ENCODE measurements around the gene LCN12.

The LCN12 gene

DNA sequence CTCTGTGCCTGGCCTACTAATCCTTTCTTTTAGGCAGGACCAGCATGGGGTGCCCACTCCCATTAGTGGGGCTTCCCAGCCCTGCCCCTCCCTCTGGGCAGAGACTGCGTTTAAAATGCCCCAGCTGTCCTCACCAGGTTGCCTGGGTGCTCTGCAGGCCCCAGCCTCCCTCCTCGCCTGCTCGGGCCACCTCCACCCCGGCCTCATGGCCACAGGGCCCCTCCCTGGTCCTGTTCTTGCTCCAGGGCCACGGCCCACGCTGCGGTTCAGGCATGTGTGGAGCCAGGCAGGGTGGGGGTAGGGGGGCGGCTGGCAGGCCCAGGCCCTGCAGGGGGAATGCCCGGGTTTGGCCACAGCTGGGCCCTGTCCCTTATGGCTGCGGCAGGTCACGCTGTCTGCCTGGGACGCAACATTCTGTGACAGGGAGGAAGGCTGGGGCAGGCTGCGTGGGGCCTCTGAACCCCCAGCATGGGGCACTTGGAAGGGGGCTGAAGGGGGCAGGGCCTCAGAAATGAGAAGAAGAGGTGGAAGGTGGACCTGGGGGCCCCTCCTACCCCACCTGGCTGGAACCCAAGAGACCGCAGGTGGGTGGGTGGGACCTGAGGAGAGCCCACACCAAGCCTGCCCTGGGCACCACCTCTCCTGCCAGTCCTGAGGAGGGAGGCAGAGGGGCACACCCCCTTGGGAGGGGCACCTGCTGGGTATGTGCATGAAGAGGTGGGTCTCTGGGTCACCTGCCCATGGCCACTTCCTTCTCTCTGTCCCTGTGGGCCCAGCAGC is at the start of gene LCN12:
TSS of gene LCN12 (plus strand) at position 733 of the 780 bp plus-strand sequence. CDS start 55 bp downstream, outside the sequence.
- no peak for DNase-seq

GRCh38 chr9:136903041-136903554 is 49.0 kb upstream of the LCN12 start:
- no peak for DNase-seq

- no peak for DNase-seq
These were observed 45.8 kb upstream of the LCN12 start for GRCh38 chr9:136906266-136906665.

DNA sequence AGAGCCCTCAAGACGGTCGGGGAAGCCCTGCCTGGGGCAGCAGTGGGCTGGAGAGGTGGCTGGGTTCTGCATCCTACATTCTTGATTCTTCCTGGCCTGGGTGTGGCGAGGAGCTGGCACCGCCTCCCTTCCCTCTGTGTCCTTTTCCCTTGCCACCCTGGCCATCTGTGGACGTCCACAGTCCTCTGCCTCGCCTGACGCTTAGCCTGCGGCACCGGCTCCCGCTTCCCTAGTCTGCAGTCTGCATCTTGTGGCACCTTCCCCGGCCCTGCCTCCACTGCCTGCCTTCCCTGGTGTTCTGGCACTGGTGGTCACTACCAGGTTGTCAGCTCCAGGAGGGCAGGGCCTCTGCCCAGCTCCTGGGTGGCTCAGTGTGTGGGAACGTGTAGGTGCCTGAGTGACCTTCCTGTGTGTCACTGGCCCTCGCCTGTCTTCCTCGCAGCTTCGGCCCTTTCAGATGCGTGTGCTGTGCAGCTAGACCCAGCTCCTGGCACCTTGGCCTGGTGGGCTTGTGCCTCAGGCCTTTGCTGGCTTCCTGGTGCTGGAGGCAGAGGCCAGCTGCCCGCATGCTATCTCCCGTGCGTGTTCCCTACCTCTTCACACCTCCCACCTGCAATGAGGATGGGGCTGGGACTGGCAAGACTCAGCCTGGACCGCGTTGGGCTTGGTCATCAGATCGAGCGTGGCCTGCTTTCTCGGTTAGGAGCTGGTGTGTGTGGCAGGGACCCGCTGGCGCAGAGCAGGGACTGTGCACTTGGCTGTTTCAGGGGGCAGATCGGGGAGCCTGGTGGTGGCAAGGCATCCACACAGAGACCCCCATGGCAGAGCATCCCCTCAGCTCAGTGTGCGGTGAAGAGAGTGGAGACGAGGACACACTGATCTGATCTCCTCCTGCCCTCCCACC is 44.8 kb upstream of the LCN12 start:
- no peak for DNase-seq

GRCh38 chr9:136910197-136910900 is 41.7 kb upstream of the LCN12 start:
- DNase-seq, result no peak

GRCh38 chr9:136910901-136911245 is 41.2 kb upstream of the LCN12 start:
- DNase-seq, result no peak

DNA sequence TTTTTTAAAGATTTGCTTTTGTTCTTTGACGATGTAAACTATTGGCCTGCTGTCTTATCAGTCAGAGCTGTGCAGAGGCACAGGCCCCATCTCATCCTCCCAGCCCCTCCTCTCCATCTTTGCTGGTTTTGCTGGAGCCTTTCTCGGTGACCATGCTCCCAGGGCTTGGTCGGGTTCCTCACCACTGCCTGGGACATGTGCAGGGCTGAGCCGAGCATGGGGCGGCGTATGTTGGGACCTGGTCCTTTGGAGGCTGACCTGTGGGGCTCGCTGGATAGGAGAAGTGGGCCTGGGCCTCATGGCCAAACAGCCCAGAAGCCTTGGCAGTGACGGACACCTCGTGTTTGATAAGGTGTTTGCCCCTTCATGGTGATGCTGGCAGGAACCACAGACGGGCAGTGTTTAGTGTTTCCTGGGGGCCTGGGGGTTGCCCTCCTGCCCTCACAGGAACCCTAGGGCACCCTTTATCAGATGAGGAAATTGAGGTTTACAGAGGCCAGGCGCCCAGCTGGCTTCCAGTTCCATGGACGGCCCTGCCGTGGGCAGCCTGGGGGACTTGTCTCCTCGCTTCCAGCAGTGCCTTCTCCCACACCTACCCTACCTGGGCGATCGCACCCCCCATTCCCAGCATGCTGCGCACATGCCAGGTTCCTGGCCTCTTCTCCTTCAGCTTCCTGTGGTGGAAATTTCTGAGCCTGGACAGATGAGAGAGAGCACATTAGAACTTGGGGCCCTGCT is 38.2 kb upstream of the LCN12 start:
- no peak for DNase-seq

DNA sequence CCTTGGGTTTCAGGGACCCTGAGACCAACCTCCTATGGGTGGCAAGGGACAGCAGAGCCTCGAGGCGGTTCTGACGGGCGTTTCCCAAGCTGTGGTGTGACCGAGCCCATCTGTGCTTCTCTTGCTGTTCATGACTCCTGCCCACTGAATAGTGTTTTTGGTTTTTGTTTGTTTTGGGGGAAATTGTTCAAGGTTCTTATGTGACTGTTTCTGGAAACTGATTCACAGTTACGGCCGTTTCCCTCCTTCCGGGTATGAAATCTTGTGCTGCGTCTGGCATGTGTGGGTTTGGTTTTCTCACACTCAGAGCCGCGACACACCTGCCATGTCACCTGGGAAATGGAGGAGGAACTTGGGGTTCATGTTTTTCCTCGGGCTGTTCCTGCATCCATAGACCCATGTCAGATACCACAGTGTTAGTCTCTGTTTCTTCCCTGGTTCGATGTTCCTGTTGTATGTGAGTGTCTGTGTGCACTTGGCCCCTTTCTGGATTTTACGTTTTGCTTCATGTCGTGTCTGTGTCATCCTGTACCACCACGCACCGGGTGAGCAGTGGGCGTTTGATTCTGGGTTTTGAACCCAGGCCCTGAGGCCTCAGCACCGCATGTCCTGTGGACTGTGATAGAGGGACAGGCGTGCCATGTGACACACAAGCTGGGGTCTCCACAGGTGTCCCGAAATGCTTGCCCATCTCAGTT is 36.3 kb upstream of the LCN12 start:
- no peak for DNase-seq

DNA sequence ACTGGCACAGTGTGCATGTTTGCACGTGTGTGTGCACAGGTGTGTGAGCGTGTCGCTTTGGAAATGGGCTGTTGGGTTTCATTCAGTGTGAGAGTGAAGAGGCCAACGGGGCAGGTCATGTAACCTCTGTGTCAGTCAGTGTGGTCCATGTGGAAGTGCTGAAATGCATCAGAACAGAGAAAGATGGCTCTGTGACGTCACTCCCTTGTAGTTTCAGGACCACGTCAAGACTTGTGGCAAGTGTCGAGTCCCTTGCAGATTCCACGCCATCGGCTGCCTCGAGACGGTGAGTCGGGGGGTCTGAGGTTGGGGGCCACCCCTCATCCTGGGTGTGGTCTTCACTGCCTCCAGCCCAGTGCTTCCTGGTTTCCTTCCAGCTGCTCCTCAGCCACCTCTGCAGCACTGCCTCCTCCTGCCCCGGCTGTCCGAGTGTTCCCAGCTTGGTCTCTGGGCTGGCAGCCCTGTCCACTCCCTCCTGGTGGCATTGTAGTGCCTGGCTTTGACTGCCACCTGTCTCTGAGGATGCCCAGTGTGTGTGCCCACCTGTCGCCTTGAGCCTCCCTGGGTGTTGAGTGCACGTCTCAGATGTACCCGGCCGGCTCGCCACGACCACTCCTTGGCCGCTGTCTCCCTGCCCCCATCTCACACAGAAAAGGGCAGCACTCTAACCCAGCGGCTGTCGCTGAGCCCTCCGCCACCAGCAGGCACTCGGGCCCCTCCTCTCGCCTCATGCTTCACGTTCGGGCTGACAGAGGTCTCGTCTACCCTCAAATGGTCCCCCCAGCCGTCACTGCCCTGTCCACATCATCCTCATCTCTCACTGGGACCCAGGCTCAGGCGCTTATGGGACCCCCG is 35.5 kb upstream of the LCN12 start:
- no peak for DNase-seq

DNA sequence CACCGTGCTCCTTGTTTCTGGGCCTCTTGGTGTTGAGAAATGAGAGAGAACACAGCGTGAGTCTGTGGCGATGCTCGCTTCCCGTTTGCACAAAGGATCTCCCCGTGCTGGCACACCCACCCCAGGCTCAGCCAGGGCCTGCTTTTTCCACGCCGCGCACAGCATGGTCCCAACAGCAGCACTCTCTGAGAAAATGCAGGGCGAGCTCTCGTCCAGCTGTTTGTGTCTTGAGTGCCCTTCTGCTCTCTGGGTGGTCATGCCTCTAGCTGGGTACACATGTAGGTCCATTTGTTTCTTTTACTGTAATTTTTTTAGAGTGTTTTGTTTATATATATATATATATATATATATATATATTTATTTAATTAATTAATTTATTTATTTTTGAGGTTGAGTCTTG is 34.2 kb upstream of the LCN12 start:
- no peak for DNase-seq

- no peak for DNase-seq
These were observed 32.0 kb upstream of the LCN12 start for GRCh38 chr9:136920069-136920468.

GRCh38 chr9:136920734-136921231 is 31.3 kb upstream of the LCN12 start:
- no peak for DNase-seq

DNA sequence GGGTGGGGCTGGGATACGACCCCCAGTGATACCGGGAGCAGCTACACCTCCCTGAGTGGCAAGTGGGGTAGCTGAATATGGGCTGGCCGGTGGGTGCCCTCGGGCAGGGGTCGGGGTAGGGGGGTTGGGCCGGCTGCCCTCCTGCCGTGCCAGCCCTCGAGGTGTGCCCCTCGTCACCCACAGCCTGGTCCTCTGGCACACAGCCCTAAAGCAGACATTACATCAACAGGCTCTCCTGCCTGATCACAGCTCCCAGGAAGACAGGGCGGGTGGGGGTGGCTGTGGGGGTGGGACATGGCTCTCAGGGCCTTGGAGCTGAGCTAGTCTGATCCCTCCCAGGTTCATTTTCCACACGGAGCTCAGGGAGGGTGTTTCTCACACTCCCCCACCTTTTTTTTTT is 30.8 kb upstream of the LCN12 start:
- DNase-seq, result no peak

- no peak for DNase-seq
These were observed 30.4 kb upstream of the LCN12 start for GRCh38 chr9:136921718-136922117.

DNA sequence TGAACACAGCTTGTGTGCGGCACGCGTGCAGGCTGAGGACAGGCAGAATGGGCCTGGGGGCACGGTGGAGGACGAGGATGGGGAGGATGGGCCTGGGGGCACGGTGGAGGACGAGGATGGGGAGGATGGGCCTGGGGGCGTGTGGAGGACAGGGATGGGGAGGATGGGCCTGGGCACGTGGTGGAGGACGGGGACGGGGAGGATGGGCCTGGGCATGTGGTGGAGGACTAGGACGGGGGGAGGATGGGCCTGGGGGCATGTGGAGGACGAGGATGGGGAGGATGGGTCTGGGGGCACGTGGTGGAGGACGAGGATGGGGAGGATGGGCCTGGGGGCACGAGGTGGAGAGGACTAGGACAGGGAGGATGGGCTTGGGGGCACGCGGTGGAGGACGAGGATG is 29.5 kb upstream of the LCN12 start:
- no peak for DNase-seq

DNA sequence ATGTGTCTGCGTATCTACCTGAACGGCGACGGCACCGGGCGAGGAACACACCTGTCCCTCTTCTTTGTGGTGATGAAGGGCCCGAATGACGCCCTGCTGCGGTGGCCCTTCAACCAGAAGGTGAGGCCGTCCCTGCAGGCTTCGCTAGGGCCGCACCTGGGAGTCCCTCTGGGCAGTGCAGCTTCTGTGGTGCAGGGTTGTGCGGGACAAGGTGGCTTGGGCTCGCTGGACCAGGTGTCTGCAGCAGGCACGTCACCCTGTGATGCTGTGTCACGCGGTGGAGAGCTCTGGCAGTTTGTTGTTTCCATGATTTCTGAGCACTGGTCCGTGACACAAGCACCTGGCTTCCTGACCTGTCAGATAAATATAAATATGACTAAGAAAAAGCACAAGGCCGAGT is 28.2 kb upstream of the LCN12 start:
- DNase-seq, result no peak

DNA sequence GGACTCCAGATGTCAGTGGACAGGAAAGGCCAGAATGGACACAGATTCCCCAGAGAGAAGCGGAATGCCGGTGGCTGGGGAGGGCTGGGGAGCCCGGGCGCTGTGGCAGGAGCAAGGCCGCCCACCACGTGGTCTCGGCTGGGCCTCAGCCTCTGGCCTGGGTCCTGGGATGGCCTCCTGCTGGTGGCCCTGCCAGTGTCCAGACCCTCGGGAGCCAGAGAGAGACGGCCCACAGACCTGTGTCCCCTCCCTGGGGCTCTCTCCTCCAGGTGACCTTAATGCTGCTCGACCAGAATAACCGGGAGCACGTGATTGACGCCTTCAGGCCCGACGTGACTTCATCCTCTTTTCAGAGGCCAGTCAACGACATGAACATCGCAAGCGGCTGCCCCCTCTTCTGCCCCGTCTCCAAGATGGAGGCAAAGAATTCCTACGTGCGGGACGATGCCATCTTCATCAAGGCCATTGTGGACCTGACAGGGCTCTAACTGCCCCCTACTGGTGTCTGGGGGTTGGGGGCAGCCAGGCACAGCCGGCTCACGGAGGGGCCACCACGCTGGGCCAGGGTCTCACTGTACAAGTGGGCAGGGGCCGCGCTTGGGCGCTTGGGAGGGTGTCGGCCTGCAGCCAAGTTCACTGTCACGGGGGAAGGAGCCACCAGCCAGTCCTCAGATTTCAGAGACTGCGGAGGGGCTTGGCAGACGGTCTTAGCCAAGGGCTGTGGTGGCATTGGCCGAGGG is 26.5 kb upstream of the LCN12 start:
- no peak for DNase-seq

DNA sequence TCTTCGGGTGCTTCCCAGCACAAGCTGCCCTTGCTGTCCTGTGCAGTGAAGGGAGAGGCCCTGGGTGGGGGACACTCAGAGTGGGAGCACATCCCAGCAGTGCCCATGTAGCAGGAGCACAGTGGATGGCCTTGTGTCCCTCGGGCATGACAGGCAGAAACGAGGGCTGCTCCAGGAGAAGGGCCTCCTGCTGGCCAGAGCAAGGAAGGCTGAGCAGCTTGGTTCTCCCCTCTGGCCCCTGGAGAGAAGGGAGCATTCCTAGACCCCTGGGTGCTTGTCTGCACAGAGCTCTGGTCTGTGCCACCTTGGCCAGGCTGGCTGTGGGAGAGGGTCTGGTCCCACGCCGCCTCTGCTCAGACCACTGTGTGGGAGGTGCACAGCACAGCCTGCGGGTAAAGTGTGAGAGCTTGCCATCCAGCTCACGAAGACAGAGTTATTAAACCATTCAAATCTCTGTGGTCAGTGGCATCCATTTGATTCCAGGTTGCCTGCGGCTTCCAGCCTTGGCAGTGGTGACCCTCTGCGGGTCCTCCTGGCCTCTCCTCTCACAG is 25.8 kb upstream of the LCN12 start:
- no peak for DNase-seq

- DNase-seq, result no peak
These were observed 25.3 kb upstream of the LCN12 start for GRCh38 chr9:136926749-136927148.

All from fibroblast of upper back skin (primary cell).